ENCODE results near the gene CWH43. TPM values are rescaled to one million over a fixed set of nuclear protein-coding genes. Genes with fewer than 3 reads are reported as not detected.

The CWH43 gene
- total RNA-seq, 4 donors from 2014 or later, result 11.6 to 38.0 (median 20.8) TPM

DNA sequence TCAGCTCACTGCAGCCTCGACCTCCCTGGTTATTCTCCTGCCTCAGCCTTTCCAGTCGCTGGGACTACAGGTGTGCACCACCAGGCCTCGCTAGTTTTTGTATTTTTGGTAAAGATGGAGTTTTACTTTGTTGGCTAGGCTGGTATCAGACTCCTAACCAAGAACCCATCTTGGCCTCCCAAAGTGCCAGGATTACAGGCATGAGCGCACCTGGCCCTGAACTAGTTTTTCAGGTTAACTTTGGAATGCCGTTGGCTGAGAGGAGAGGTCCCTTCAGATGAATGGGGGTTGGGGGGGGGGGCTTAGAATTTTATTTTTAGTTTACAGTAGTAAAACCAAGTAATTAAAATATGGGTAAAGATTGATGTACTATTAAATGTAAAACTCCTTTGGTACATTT, 23.4 kb upstream of the CWH43 start:
- Histone ChIP-seq H3K4me1 (peaks cover 0 to 32% (median 0%) of the 10 kb centered on the region in 3 donors), H3K9me3 (no peaks in the 10 kb centered on the region), H3K36me3 (no peaks in the 10 kb centered on the region), H3K4me3 (no peak overlapping the region), H3K27ac (no peak overlapping the region), H3K27me3 (no peaks in the 10 kb centered on the region)
- intact Hi-C loops (cut with DNase I), result loop anchor here (5.0 kb wide), 2 partner anchors 180 to 385 kb away; partner anchors contain the start of gene FRYL
- 61 to 87% methylated on average over 4 to 5 of the region's 5 CpGs for WGBS, 2 donors
- no peak for DNase-seq
- no peak for TF ChIP-seq CTCF (IDR thresholded peaks at IDR 0.05)
- TF ChIP-seq POLR2A (IDR thresholded peaks at IDR 0.05), result no peak

DNA sequence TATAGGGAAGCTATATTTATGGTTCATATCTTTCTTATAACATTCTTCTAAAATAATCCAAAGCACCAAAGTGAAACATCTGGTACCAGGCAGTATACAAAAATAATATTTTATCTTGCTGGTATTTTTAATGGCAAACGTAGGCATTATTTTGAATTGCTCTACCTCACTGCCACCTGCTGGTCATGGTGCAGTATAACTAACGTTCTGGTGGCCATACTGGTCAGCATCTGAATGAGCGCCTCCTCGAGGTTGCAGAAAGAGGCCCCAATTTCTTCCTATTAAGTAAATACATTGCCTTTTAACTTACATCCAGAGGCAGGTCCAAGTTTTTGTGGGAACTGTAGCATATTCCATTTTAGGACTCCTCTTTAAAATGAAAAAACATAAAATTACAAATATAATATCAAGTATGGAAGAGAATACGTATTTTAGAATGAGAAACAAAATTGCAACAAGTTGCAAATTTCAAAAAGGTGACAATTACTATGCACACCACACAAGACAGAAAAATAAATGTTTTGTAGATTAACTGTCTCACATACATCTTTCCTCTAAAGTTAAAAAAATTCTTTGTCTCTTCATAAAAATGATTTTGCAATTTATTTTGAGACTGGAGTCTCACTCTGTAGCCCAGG, 22.9 kb upstream of the CWH43 start:
- Histone ChIP-seq H3K27me3 (no peaks in the 10 kb centered on the region), H3K9me3 (no peaks in the 10 kb centered on the region), H3K4me1 (peaks cover 0 to 38% (median 3%) of the 10 kb centered on the region in 3 donors), H3K27ac (no peak overlapping the region), H3K36me3 (no peaks in the 10 kb centered on the region), H3K4me3 (no peak overlapping the region)
- intact Hi-C loops (cut with DNase I), result loop anchor here (5.0 kb wide), 2 partner anchors 181 to 386 kb away; partner anchors contain the start of gene FRYL
- no peak for DNase-seq
- WGBS, 2 donors, result 15 to 22% methylated on average over 5 of the region's 5 CpGs
- TF ChIP-seq CTCF (IDR thresholded peaks at IDR 0.05) (peak; percentile 88 to 98 (median 96)), POLR2A (IDR thresholded peaks at IDR 0.05) (no peak)

DNA sequence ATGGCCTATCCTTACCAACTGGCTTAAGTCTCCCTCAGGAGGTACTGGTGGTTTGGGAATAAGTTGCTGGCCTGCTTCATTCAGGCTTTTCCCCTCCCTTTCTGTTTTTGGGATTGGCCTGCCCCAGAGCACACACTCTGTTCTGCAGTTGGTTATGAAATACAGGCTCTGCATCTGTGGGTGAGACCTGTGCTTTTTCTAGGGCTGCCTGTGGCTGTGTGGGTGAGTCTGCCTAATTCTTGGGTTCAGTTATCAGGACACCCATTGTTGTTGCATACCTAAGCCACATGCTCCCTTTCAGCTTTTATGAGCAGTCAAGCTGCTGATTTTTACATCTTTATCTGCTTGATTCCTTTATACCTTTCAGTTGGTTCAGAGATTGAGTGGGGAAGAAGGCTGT, 19.0 kb upstream of the CWH43 start:
- no peak overlapping the region for H3K4me3 ChIP-seq
- peak overlapping the region; percentile 33 to 73 (median 58) for H3K27ac ChIP-seq
- peaks cover 0 to 6% (median 0%) of the 10 kb centered on the region in 4 donors for H3K27me3 ChIP-seq
- no peaks in the 10 kb centered on the region for H3K36me3 ChIP-seq
- H3K9me3 ChIP-seq, result no peaks in the 10 kb centered on the region
- no peak for DNase-seq
- TF ChIP-seq POLR2A (IDR thresholded peaks at IDR 0.05), result no peak
- TF ChIP-seq CTCF (IDR thresholded peaks at IDR 0.05), result no peak
- H3K4me1 ChIP-seq, result peaks cover 0 to 49% (median 6%) of the 10 kb centered on the region in 3 donors
- intact Hi-C loops (cut with DNase I), result no loop called here

DNA sequence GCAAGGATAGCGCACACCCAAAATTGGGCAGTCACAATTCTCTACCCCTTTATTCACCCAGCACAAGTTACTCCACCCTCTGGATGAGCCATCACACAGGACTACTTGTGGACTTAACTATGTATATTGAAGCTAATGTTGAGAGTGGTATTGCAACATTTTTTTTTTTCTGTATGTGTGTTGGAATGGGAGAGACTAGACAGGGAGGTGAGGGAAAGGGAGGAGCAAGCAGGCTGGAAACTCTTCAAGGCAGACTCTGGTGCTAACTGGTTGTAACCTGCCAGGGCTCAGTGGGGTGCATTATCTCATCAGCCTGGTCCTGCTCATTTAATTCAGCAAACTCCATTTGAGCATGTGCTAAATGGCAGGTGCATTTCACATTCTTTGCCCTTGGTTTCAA, 18.4 kb upstream of the CWH43 start:
- H3K4me1 ChIP-seq, result peaks cover 0 to 46% (median 6%) of the 10 kb centered on the region in 3 donors
- peaks cover 0 to 6% (median 0%) of the 10 kb centered on the region in 4 donors for H3K27me3 ChIP-seq
- no peak for DNase-seq
- no peaks in the 10 kb centered on the region for H3K36me3 ChIP-seq
- peak overlapping the region; percentile 33 to 73 (median 60) for H3K27ac ChIP-seq
- no peak for TF ChIP-seq CTCF (IDR thresholded peaks at IDR 0.05)
- TF ChIP-seq POLR2A (IDR thresholded peaks at IDR 0.05), result no peak
- intact Hi-C loops (cut with DNase I), result no loop called here
- 76 to 92% methylated on average over 1 of the region's 1 CpG for WGBS, 2 donors
- no peak overlapping the region for H3K4me3 ChIP-seq
- no peaks in the 10 kb centered on the region for H3K9me3 ChIP-seq

DNA sequence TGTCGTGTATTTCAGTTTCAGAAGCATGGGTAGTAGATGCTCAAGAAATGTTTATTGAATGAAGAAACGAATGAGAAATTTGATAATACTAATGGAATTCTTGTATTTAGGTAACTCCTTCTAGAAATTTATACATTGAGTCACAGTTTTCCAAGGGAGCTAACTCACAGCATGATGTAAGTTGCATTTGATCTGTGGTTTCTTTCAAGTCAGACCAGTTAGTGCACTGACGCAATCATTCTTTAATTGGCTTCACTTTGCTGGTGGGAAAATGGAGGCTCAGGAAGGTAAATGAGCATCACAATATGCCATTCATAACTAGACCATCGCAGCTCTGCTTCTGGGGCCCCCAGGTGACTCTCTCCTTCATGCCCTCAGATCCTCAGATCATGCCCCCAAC, 17.3 kb upstream of the CWH43 start:
- intact Hi-C loops (cut with DNase I), result no loop called here
- no peak for DNase-seq
- H3K27me3 ChIP-seq, result peaks cover 0 to 6% (median 0%) of the 10 kb centered on the region in 4 donors
- TF ChIP-seq POLR2A (IDR thresholded peaks at IDR 0.05), result no peak
- TF ChIP-seq CTCF (IDR thresholded peaks at IDR 0.05), result no peak
- no peak overlapping the region for H3K4me3 ChIP-seq
- H3K36me3 ChIP-seq, result no peaks in the 10 kb centered on the region
- peak overlapping the region in 3 of 4 donors; percentile 30 to 73 (median 71) for H3K27ac ChIP-seq
- H3K9me3 ChIP-seq, result no peaks in the 10 kb centered on the region
- 51 to 61% methylated on average over 4 of the region's 4 CpGs for WGBS, 2 donors
- peaks cover 0 to 42% (median 6%) of the 10 kb centered on the region in 3 donors for H3K4me1 ChIP-seq

Measured in esophagus squamous epithelium (tissue), 5 donors.